ENCODE results near the gene HDAC10.

DNA sequence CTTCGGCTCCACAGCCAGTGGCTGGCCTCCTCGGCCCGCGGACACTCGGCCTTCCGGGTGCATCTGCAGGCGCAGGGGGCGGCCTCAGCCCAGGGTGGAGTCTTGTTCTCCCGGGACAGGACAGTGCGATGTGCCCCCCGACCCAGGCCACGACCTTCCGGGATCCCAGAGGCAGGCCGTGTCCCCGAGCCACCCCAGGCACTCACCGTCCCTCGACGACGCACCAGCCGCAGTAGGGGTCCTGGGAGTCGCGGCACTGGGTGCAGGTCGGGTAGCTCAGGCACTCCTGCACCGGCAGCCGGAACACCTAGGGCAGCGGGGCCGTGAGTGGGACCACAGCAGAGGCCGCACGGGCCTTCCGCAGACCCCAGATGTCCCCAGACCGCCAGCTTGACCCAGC, 36.7 kb upstream of the HDAC10 start:
- TF ChIP-seq CTCF (IDR thresholded peaks at IDR 0.05): no peak
- TF ChIP-seq, protein P1, sequence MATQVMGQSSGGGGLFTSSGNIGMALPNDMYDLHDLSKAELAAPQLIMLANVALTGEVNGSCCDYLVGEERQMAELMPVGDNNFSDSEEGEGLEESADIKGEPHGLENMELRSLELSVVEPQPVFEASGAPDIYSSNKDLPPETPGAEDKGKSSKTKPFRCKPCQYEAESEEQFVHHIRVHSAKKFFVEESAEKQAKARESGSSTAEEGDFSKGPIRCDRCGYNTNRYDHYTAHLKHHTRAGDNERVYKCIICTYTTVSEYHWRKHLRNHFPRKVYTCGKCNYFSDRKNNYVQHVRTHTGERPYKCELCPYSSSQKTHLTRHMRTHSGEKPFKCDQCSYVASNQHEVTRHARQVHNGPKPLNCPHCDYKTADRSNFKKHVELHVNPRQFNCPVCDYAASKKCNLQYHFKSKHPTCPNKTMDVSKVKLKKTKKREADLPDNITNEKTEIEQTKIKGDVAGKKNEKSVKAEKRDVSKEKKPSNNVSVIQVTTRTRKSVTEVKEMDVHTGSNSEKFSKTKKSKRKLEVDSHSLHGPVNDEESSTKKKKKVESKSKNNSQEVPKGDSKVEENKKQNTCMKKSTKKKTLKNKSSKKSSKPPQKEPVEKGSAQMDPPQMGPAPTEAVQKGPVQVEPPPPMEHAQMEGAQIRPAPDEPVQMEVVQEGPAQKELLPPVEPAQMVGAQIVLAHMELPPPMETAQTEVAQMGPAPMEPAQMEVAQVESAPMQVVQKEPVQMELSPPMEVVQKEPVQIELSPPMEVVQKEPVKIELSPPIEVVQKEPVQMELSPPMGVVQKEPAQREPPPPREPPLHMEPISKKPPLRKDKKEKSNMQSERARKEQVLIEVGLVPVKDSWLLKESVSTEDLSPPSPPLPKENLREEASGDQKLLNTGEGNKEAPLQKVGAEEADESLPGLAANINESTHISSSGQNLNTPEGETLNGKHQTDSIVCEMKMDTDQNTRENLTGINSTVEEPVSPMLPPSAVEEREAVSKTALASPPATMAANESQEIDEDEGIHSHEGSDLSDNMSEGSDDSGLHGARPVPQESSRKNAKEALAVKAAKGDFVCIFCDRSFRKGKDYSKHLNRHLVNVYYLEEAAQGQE (IDR thresholded peaks at IDR 0.05; ENCODE audit: insufficient read depth in 1 of 2, low read depth in 2 of 2, low read length in 1 of 2): no peak
- no peak for TF ChIP-seq SIN3A (IDR thresholded peaks at IDR 0.05; ENCODE audit: borderline replicate concordance, insufficient read depth, low read depth, low read length)
- no peak for TF ChIP-seq POLR2AphosphoS5 (IDR thresholded peaks at IDR 0.05; ENCODE audit: low read depth, low read length)
- no peak for TF ChIP-seq TCF7L2 (IDR thresholded peaks at IDR 0.05; ENCODE audit: low read depth, low read length)
